ENCODE results near the gene FHIT. TPM values are rescaled to one million over a fixed set of nuclear protein-coding genes. Genes with fewer than 3 reads are reported as not detected.

The FHIT gene
- total and polyA plus RNA-seq, 4 donors: 2.1 to 14.7 (median 6.6) TPM

DNA sequence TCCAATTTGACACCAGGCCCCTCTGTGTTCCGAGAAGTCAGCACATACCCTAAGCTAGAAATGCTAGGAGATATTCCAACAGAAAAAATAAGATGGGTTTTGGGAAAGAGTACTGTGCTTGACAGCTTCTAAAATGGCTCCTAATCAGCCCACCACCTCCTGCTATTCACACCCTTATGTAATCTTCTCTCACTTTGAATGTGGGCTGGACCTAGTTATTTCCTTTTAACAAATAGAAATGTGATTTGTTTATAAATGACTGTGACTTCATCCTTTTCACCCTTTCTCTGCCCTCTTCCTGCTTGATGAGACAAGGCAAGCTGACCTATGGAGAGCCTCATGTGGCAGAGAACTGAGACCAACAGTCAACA, 961.1 kb downstream of the FHIT start:
- 100% methylated on average over 1 of the region's 1 CpG for WGBS
- TF ChIP-seq RAD21 (IDR thresholded peaks at IDR 0.05): no peak
- TF ChIP-seq SP1 (IDR thresholded peaks at IDR 0.05): no peak
- TF ChIP-seq, protein P1, sequence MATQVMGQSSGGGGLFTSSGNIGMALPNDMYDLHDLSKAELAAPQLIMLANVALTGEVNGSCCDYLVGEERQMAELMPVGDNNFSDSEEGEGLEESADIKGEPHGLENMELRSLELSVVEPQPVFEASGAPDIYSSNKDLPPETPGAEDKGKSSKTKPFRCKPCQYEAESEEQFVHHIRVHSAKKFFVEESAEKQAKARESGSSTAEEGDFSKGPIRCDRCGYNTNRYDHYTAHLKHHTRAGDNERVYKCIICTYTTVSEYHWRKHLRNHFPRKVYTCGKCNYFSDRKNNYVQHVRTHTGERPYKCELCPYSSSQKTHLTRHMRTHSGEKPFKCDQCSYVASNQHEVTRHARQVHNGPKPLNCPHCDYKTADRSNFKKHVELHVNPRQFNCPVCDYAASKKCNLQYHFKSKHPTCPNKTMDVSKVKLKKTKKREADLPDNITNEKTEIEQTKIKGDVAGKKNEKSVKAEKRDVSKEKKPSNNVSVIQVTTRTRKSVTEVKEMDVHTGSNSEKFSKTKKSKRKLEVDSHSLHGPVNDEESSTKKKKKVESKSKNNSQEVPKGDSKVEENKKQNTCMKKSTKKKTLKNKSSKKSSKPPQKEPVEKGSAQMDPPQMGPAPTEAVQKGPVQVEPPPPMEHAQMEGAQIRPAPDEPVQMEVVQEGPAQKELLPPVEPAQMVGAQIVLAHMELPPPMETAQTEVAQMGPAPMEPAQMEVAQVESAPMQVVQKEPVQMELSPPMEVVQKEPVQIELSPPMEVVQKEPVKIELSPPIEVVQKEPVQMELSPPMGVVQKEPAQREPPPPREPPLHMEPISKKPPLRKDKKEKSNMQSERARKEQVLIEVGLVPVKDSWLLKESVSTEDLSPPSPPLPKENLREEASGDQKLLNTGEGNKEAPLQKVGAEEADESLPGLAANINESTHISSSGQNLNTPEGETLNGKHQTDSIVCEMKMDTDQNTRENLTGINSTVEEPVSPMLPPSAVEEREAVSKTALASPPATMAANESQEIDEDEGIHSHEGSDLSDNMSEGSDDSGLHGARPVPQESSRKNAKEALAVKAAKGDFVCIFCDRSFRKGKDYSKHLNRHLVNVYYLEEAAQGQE (IDR thresholded peaks at IDR 0.05): no peak
- TF ChIP-seq, protein P2, sequence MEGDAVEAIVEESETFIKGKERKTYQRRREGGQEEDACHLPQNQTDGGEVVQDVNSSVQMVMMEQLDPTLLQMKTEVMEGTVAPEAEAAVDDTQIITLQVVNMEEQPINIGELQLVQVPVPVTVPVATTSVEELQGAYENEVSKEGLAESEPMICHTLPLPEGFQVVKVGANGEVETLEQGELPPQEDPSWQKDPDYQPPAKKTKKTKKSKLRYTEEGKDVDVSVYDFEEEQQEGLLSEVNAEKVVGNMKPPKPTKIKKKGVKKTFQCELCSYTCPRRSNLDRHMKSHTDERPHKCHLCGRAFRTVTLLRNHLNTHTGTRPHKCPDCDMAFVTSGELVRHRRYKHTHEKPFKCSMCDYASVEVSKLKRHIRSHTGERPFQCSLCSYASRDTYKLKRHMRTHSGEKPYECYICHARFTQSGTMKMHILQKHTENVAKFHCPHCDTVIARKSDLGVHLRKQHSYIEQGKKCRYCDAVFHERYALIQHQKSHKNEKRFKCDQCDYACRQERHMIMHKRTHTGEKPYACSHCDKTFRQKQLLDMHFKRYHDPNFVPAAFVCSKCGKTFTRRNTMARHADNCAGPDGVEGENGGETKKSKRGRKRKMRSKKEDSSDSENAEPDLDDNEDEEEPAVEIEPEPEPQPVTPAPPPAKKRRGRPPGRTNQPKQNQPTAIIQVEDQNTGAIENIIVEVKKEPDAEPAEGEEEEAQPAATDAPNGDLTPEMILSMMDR (IDR thresholded peaks at IDR 0.05; ENCODE audit: low read depth, low read length, missing input control): no peak
- TF ChIP-seq FOXA1 (IDR thresholded peaks at IDR 0.05): no peak
- no peak for TF ChIP-seq HNF4A (conservative IDR thresholded peaks at IDR 0.05)
- TF ChIP-seq YY1 (IDR thresholded peaks at IDR 0.05): no peak
- TF ChIP-seq TAF1 (conservative IDR thresholded peaks at IDR 0.05): no peak
- TF ChIP-seq HNF4G (IDR thresholded peaks at IDR 0.05): no peak
- TF ChIP-seq EGR1 (IDR thresholded peaks at IDR 0.05; ENCODE audit: low read depth in 2 of 2): no peak
- no peak for TF ChIP-seq FOXA2 (IDR thresholded peaks at IDR 0.05)
- no peak for TF ChIP-seq JUND (IDR thresholded peaks at IDR 0.05)
- no peak for TF ChIP-seq NR2F2 (IDR thresholded peaks at IDR 0.05)
- TF ChIP-seq RXRA (IDR thresholded peaks at IDR 0.05): no peak
- TF ChIP-seq, protein P3, sequence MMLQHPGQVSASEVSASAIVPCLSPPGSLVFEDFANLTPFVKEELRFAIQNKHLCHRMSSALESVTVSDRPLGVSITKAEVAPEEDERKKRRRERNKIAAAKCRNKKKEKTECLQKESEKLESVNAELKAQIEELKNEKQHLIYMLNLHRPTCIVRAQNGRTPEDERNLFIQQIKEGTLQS (IDR thresholded peaks at IDR 0.05): no peak
- TF ChIP-seq, protein P4, sequence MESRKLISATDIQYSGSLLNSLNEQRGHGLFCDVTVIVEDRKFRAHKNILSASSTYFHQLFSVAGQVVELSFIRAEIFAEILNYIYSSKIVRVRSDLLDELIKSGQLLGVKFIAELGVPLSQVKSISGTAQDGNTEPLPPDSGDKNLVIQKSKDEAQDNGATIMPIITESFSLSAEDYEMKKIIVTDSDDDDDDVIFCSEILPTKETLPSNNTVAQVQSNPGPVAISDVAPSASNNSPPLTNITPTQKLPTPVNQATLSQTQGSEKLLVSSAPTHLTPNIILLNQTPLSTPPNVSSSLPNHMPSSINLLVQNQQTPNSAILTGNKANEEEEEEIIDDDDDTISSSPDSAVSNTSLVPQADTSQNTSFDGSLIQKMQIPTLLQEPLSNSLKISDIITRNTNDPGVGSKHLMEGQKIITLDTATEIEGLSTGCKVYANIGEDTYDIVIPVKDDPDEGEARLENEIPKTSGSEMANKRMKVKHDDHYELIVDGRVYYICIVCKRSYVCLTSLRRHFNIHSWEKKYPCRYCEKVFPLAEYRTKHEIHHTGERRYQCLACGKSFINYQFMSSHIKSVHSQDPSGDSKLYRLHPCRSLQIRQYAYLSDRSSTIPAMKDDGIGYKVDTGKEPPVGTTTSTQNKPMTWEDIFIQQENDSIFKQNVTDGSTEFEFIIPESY (IDR thresholded peaks at IDR 0.05): no peak
- TF ChIP-seq, protein P5, sequence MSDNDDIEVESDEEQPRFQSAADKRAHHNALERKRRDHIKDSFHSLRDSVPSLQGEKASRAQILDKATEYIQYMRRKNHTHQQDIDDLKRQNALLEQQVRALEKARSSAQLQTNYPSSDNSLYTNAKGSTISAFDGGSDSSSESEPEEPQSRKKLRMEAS (IDR thresholded peaks at IDR 0.05): no peak
- no peak for TF ChIP-seq GABPA (IDR thresholded peaks at IDR 0.05 in 1 of 2, conservative IDR thresholded peaks at IDR 0.05 in 1 of 2)
- H3K4me3 ChIP-seq (ENCODE audit: low read depth in 1 of 3, low read length in 3 of 3): no peak overlapping the region
- H3K27ac ChIP-seq (ENCODE audit: low read depth in 1 of 2, low read length in 2 of 2): no peak overlapping the region
- no peaks in the 10 kb centered on the region for H3K4me1 ChIP-seq (ENCODE audit: control insufficient read depth in 4 of 4, insufficient read depth in 4 of 4, low read length in 3 of 4)
- H3K9ac ChIP-seq (ENCODE audit: low read depth in 1 of 2, low read length in 2 of 2): no peak overlapping the region
- DNase-seq (ENCODE audit: low spot score): no peak
- no peaks in the 10 kb centered on the region for H3K36me3 ChIP-seq (ENCODE audit: control insufficient read depth in 4 of 4, insufficient read depth in 3 of 4, low read depth in 1 of 4, low read length in 3 of 4)
- H3K9me3 ChIP-seq (ENCODE audit: control insufficient read depth in 4 of 4, low read length in 3 of 4): no peaks in the 10 kb centered on the region
- H3K27me3 ChIP-seq (ENCODE audit: control insufficient read depth in 4 of 4, insufficient read depth in 4 of 4, low read length in 3 of 4): no peaks in the 10 kb centered on the region

Measured in liver (tissue), 9 donors.